ENCODE measurements around the gene MCM6. TPM values are rescaled to one million over a fixed set of nuclear protein-coding genes. Genes with fewer than 3 reads are reported as not detected.
A peak's percentile ranks its signal among the peaks of the same experiment; 100 is the strongest.

Gene MCM6
- polyA plus RNA-seq, 3 donors: 1.3 to 2.2 (median 1.7) TPM

DNA sequence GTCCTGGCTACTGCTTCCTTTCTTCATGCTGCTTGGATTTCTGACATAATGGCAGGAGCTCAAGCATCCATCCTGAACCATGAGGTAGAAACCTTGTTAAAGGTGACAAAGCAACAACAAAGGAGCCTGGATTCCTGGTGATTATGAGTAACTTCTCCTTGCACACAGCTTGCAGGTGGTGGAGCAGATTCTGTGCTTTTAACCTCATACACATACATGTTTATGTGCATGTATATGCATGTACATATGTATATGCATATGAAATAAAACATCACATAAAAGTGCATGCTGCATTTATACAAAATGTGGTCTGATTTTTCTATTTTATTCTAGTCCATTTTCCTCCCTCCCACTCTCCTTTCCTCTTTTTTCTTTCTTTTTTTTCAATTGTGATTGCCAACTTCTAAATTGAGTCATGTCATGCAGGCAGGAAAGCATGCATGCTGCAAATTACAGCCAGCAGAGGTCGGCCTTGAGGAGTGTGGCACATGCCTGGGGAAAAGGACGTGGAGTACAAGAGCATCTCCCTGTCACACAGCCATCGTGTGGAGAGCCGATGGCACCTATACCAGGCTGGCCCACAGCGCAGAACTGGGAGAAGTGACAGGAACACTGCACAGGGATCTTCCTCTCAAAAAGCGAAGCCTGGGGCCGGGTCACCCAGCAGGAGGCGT lies 57.2 kb downstream of the MCM6 start:
- Mint-ChIP-seq H3K4me1 (peaks cover 11% of the 10 kb centered on the region), H3K36me3 (peaks cover 0 to 6% of the 10 kb centered on the region in 2 donors), H3K4me3 (no peak overlapping the region), H3K27ac (peak overlapping the region in 1 of 7 donors; percentile 30), H3K9me3 (peaks cover 9 to 18% (median 14%) of the 10 kb centered on the region in 7 donors), H3K27me3 (ENCODE audit: low read depth in 3 of 3) (peaks cover 0 to 5% (median 1%) of the 10 kb centered on the region in 3 donors)
- H3K4me1 ChIP-seq (ENCODE audit: control insufficient read depth in 1 of 2, insufficient read depth in 2 of 2, low read length in 2 of 2): peaks cover 0 to 8% of the 10 kb centered on the region in 2 donors
- TF ChIP-seq CTCF (IDR thresholded peaks at IDR 0.05): no peak
- intact Hi-C loops (cut with micrococcal nuclease): no loop called here
- 74% methylated on average over 5 of the region's 8 CpGs for WGBS (ENCODE audit: insufficient coverage)
- H3K79me2 ChIP-seq (ENCODE audit: insufficient read depth, low read length): no peaks in the 10 kb centered on the region
- no peak for DNase-seq
- H3K9ac ChIP-seq (ENCODE audit: insufficient read depth, low read length, poor library complexity, severe bottlenecking): no peak overlapping the region
- peaks cover 10 to 14% of the 10 kb centered on the region in 2 donors for H3K9me3 ChIP-seq (replicated peaks in 1 of 2; ENCODE audit: control insufficient read depth in 1 of 2, insufficient read depth in 1 of 2, low read length in 2 of 2)
- H3K36me3 ChIP-seq (replicated peaks in 1 of 2; ENCODE audit: control insufficient read depth in 1 of 2, insufficient read depth in 2 of 2, low read length in 2 of 2): no peaks in the 10 kb centered on the region
- H4K20me1 ChIP-seq (ENCODE audit: insufficient read depth, low read length): no peaks in the 10 kb centered on the region
- no peak overlapping the region for H3K27ac ChIP-seq (ENCODE audit: low read depth in 1 of 2, low read length in 2 of 2)
- H2AFZ ChIP-seq (ENCODE audit: insufficient read depth, low read depth, low read length, poor library complexity, severe bottlenecking): no peak overlapping the region
- H3K4me2 ChIP-seq (replicated peaks; ENCODE audit: extremely low read depth, low read length, poor library complexity, severe bottlenecking): no peak overlapping the region
- no peaks in the 10 kb centered on the region for H3K27me3 ChIP-seq (ENCODE audit: control insufficient read depth in 2 of 2, insufficient read depth in 2 of 2, low read length in 2 of 2)
- H3K4me3 ChIP-seq (replicated peaks in 1 of 3; ENCODE audit: low read depth in 2 of 3, low read length in 3 of 3): no peak overlapping the region

- no peak overlapping the region for H3K27ac Mint-ChIP-seq
- Histone ChIP-seq H3K4me2 (replicated peaks; ENCODE audit: extremely low read depth, low read length, poor library complexity, severe bottlenecking) (no peak overlapping the region), H4K20me1 (ENCODE audit: insufficient read depth, low read length) (no peaks in the 10 kb centered on the region), H2AFZ (ENCODE audit: insufficient read depth, low read depth, low read length, poor library complexity, severe bottlenecking) (no peak overlapping the region), H3K27me3 (ENCODE audit: control insufficient read depth in 2 of 2, insufficient read depth in 2 of 2, low read length in 2 of 2) (no peaks in the 10 kb centered on the region), H3K4me1 (ENCODE audit: control insufficient read depth in 1 of 2, insufficient read depth in 2 of 2, low read length in 2 of 2) (peaks cover 0 to 8% of the 10 kb centered on the region in 2 donors), H3K4me3 (replicated peaks in 1 of 3; ENCODE audit: low read depth in 2 of 3, low read length in 3 of 3) (no peak overlapping the region), H3K36me3 (replicated peaks in 1 of 2; ENCODE audit: control insufficient read depth in 1 of 2, insufficient read depth in 2 of 2, low read length in 2 of 2) (no peaks in the 10 kb centered on the region), H3K9ac (ENCODE audit: insufficient read depth, low read length, poor library complexity, severe bottlenecking) (no peak overlapping the region), H3K27ac (ENCODE audit: low read depth in 1 of 2, low read length in 2 of 2) (no peak overlapping the region), H3K9me3 (replicated peaks in 1 of 2; ENCODE audit: control insufficient read depth in 1 of 2, insufficient read depth in 1 of 2, low read length in 2 of 2) (peaks cover 5 to 6% of the 10 kb centered on the region in 2 donors), H3K79me2 (ENCODE audit: insufficient read depth, low read length) (no peaks in the 10 kb centered on the region)
- DNase-seq: no peak
- peaks cover 0 to 2% of the 10 kb centered on the region in 2 donors for H3K36me3 Mint-ChIP-seq
- intact Hi-C loops (cut with micrococcal nuclease): no loop called here
- H3K9me3 Mint-ChIP-seq: peaks cover 5 to 10% (median 9%) of the 10 kb centered on the region in 7 donors
- peaks cover 11% of the 10 kb centered on the region for H3K4me1 Mint-ChIP-seq
- TF ChIP-seq CTCF (IDR thresholded peaks at IDR 0.05): no peak
- H3K4me3 Mint-ChIP-seq: no peak overlapping the region
- WGBS (ENCODE audit: insufficient coverage): 96% methylated on average over 2 of the region's 4 CpGs
- peaks cover 0 to 5% (median 1%) of the 10 kb centered on the region in 3 donors for H3K27me3 Mint-ChIP-seq (ENCODE audit: low read depth in 3 of 3)
These were observed 58.3 kb downstream of the MCM6 start for GRCh38 chr2:135817951-135818350.

Data from CD14-positive monocyte (primary cell).